Esophagus muscularis mucosa (tissue), 4 donors: ENCODE data around the gene ZNF296.

Source experiments
- EP300 ChIP-seq: sonication (generic); formaldehyde crosslinking; IDR thresholded peaks from one replicate; pipeline ENCODE4 v1.6.1; 2017; ENCODE audit warnings: antibody characterized with exemption
- POLR2A ChIP-seq: fragments of 450-650 bp; IDR thresholded peaks from one replicate; pipeline ENCODE4 v1.6.1; 2017; ENCODE audit warnings: antibody characterized with exemption, moderate library complexity, mild to moderate bottlenecking, low read depth
- POLR2AphosphoS5 ChIP-seq, 2 donors: sonication (generic); formaldehyde crosslinking; IDR thresholded peaks; one replicate each; pipeline ENCODE4 v1.6.1; 2017; ENCODE audit warnings: antibody characterized with exemption in 2 of 2
- TF ChIP-seq, protein P1 (sequence below), 3 experiments: fragments of 200-600 bp in 2 of 3; fragments of 450-650 bp in 1 of 3; sonication (generic) in 2 of 3; IDR thresholded peaks; one replicate each; pipeline ENCODE4 v1.5.1; 2017 to 2019; ENCODE audit warnings: antibody characterized with exemption in 3 of 3, mild to moderate bottlenecking in 2 of 3, moderate library complexity in 1 of 3

DNA sequence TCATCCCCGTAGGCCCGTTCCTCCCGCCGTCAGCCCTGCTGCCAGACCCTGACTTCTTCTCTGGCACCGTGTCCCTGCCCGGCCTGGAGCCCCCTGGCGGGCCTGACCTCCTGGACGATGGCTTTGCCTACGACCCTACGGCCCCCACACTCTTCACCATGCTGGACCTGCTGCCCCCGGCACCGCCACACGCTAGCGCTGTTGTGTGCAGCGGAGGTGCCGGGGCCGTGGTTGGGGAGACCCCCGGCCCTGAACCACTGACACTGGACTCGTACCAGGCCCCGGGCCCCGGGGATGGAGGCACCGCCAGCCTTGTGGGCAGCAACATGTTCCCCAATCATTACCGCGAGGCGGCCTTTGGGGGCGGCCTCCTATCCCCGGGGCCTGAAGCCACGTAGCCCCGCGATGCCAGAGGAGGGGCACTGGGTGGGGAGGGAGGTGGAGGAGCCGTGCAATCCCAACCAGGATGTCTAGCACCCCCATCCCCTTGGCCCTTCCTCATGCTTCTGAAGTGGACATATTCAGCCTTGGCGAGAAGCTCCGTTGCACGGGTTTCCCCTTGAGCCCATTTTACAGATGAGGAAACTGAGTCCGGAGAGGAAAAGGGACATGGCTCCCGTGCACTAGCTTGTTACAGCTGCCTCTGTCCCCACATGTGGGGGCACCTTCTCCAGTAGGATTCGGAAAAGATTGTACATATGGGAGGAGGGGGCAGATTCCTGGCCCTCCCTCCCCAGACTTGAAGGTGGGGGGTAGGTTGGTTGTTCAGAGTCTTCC, 38.7 kb downstream of the ZNF296 start:
- TF ChIP-seq EP300 (no peak), POLR2AphosphoS5 (IDR thresholded peaks at IDR 0.05) (no peak), POLR2A (no peak)
- TF ChIP-seq, protein P1, sequence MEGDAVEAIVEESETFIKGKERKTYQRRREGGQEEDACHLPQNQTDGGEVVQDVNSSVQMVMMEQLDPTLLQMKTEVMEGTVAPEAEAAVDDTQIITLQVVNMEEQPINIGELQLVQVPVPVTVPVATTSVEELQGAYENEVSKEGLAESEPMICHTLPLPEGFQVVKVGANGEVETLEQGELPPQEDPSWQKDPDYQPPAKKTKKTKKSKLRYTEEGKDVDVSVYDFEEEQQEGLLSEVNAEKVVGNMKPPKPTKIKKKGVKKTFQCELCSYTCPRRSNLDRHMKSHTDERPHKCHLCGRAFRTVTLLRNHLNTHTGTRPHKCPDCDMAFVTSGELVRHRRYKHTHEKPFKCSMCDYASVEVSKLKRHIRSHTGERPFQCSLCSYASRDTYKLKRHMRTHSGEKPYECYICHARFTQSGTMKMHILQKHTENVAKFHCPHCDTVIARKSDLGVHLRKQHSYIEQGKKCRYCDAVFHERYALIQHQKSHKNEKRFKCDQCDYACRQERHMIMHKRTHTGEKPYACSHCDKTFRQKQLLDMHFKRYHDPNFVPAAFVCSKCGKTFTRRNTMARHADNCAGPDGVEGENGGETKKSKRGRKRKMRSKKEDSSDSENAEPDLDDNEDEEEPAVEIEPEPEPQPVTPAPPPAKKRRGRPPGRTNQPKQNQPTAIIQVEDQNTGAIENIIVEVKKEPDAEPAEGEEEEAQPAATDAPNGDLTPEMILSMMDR (IDR thresholded peaks at IDR 0.05) = no peak
